H1 (cell line): ENCODE results near the gene RPL32. TPM values are rescaled to one million over a fixed set of nuclear protein-coding genes. Genes with fewer than 3 reads are reported as not detected.

Source experiments
- CTCF ChIA-PET: fragments of 300-600 bp; sonication (Branson Sonifier 250); formaldehyde crosslinking; loops from one replicate; lab custom pipeline; 2021; ENCODE audit not compliant: partially characterized antibody; lab: Charles Lee
- POLR2A ChIA-PET: fragments of 300-600 bp; sonication (Branson Sonifier 250); formaldehyde crosslinking; loops from one replicate; lab custom pipeline; 2021; ENCODE audit warnings: inconsistent platforms; ENCODE audit not compliant: partially characterized antibody; lab: Charles Lee
- DNase-seq, 2 experiments: peaks; one replicate each; pipeline versions ENCODE4 v3.0.0 to v3.0.0-alpha.2; 2010 to 2022; ENCODE audit warnings: low spot score in 2 of 2, low read depth in 1 of 2, mixed read lengths in 1 of 2
- FAIRE-seq: peaks from 2 replicates; lab custom pipeline; 2011; peaks lifted over from hg19 to GRCh38; lab: Jason Lieb, UNC
- H2AFZ ChIP-seq: 2 replicates; pipeline ENCODE4 v1.8.1; 2012; ENCODE audit warnings: low read length, inconsistent platforms
- H2AK5ac ChIP-seq: 2 replicates; pipeline ENCODE4 v1.6.1; 2013; ENCODE audit warnings: low read depth, low read length
- H2BK120ac ChIP-seq: replicated peaks from 2 replicates; pipeline ENCODE3; 2013; ENCODE audit warnings: low read depth, low read length, inconsistent platforms
- H2BK12ac ChIP-seq: 2 replicates; pipeline ENCODE4 v1.6.1; 2013; ENCODE audit warnings: low read depth, low read length
- H2BK15ac ChIP-seq: 2 replicates; pipeline ENCODE4 v1.6.1; 2013; ENCODE audit warnings: low read length
- H2BK20ac ChIP-seq: 2 replicates; pipeline ENCODE4 v1.6.1; 2013; ENCODE audit warnings: low read length
- H2BK5ac ChIP-seq: 2 replicates; pipeline ENCODE4 v1.6.1; 2013; ENCODE audit warnings: low read depth, low read length
- H3K14ac ChIP-seq: 2 replicates; pipeline ENCODE4 v1.6.1; 2013; ENCODE audit warnings: inconsistent platforms; ENCODE audit not compliant: insufficient read length
- H3K18ac ChIP-seq: 2 replicates; pipeline ENCODE4 v1.6.1; 2013; ENCODE audit warnings: low read length; ENCODE audit errors: extremely low read depth
- H3K23ac ChIP-seq: 2 replicates; pipeline ENCODE4 v1.6.1; 2013; ENCODE audit warnings: inconsistent platforms; ENCODE audit not compliant: insufficient read length
- H3K23me2 ChIP-seq: 2 replicates; pipeline ENCODE4 v1.6.1; 2013; ENCODE audit warnings: low read depth, low read length
- H3K27ac ChIP-seq: 2 replicates; pipeline ENCODE4 v1.6.1; 2011; ENCODE audit warnings: low read depth, low read length, inconsistent platforms
- H3K27me3 ChIP-seq, 4 experiments: replicated peaks in 1 of 4; 1 replicate in 1 of 4; 2 replicates in 3 of 4; pipeline versions ENCODE4 v1.6.1 to v1.8.1; 2011 to 2013; ENCODE audit warnings: low read length in 3 of 4, mild to moderate bottlenecking in 3 of 4, inconsistent platforms in 2 of 4, mixed read lengths in 2 of 4, moderate library complexity in 1 of 4; ENCODE audit not compliant: control insufficient read depth in 3 of 4, insufficient read depth in 3 of 4; ENCODE audit errors: extremely low read depth in 1 of 4
- H3K36me3 ChIP-seq, 4 experiments: 2 replicates each; pipeline versions ENCODE4 v1.6.1 to v1.8.1; 2011 to 2013; ENCODE audit warnings: mild to moderate bottlenecking in 4 of 4, low read length in 3 of 4, moderate library complexity in 2 of 4, control low read depth in 1 of 4, inconsistent platforms in 1 of 4; ENCODE audit not compliant: insufficient read depth in 4 of 4, control insufficient read depth in 2 of 4
- H3K4ac ChIP-seq: replicated peaks from 2 replicates; pipeline ENCODE3; 2013; ENCODE audit warnings: low read length, low read depth, mixed read lengths, inconsistent platforms; ENCODE audit not compliant: insufficient read length
- H3K4me1 ChIP-seq, 4 experiments: replicated peaks in 1 of 4; 1 replicate in 1 of 4; 2 replicates in 3 of 4; pipeline versions ENCODE4 v1.6.1 to v1.8.1; 2011 to 2013; ENCODE audit warnings: low read length in 3 of 4, inconsistent platforms in 2 of 4, mixed read lengths in 1 of 4; ENCODE audit not compliant: insufficient read depth in 4 of 4, control insufficient read depth in 3 of 4
- H3K4me2 ChIP-seq, 2 experiments: 2 replicates each; pipeline versions ENCODE4 v1.6.1 to v1.8.1; 2011 to 2013; ENCODE audit warnings: low read depth in 2 of 2, low read length in 2 of 2, control low read depth in 1 of 2, inconsistent platforms in 1 of 2, mild to moderate bottlenecking in 1 of 2; ENCODE audit not compliant: insufficient read depth in 1 of 2
- H3K4me3 ChIP-seq, 4 experiments: fragments of 200-600, 300-600 bp in 1 of 4; sonication (generic), shearing (Covaris generic), sonication (Bioruptor Twin) in 1 of 4; 2 replicates each; pipeline versions ENCODE4 v1.5.1 to v1.8.1; 2011 to 2016; ENCODE audit warnings: low read length in 4 of 4, low read depth in 3 of 4, control low read depth in 2 of 4, inconsistent platforms in 2 of 4, mild to moderate bottlenecking in 2 of 4, mixed read lengths in 1 of 4, moderate library complexity in 1 of 4; ENCODE audit not compliant: insufficient read depth in 2 of 4; ENCODE audit errors: extremely low read depth in 1 of 4
- H3K56ac ChIP-seq: replicated peaks from 2 replicates; pipeline ENCODE3; 2013; ENCODE audit warnings: low read depth, mild to moderate bottlenecking, mixed read lengths, low read length, inconsistent platforms; ENCODE audit not compliant: insufficient read length
- H3K79me1 ChIP-seq: 2 replicates; pipeline ENCODE4 v1.6.1; 2013; ENCODE audit warnings: low read depth, low read length, control low read depth
- H3K79me2 ChIP-seq, 2 experiments: 2 replicates each; pipeline versions ENCODE4 v1.6.1 to v1.8.1; 2012 to 2013; ENCODE audit warnings: low read length in 2 of 2, mild to moderate bottlenecking in 2 of 2, inconsistent platforms in 1 of 2; ENCODE audit not compliant: insufficient read depth in 2 of 2, control insufficient read depth in 1 of 2
- H3K9ac ChIP-seq, 4 experiments: replicated peaks in 1 of 4; 1 replicate in 1 of 4; 2 replicates in 3 of 4; pipeline versions ENCODE4 v1.6.1 to v1.8.1; 2011 to 2013; ENCODE audit warnings: low read depth in 3 of 4, low read length in 3 of 4, control low read depth in 2 of 4, mild to moderate bottlenecking in 2 of 4, moderate library complexity in 2 of 4, inconsistent platforms in 1 of 4; ENCODE audit errors: extremely low read depth in 1 of 4
- H3K9me3 ChIP-seq, 2 experiments: 2 replicates each; pipeline versions ENCODE4 v1.6.1 to v1.8.1; 2012 to 2013; ENCODE audit warnings: mild to moderate bottlenecking in 2 of 2, moderate library complexity in 2 of 2, control low read depth in 1 of 2, inconsistent platforms in 1 of 2, low read depth in 1 of 2, low read length in 1 of 2, mixed read lengths in 1 of 2; ENCODE audit not compliant: insufficient read depth in 2 of 2
- H4K20me1 ChIP-seq, 2 experiments: replicated peaks in 1 of 2; 2 replicates each; pipeline versions ENCODE3 to v1.8.1; 2011 to 2013; ENCODE audit warnings: inconsistent platforms in 2 of 2, low read length in 2 of 2, mild to moderate bottlenecking in 1 of 2; ENCODE audit not compliant: insufficient read depth in 2 of 2, control insufficient read depth in 1 of 2
- H4K5ac ChIP-seq: 2 replicates; pipeline ENCODE4 v1.6.1; 2013; ENCODE audit warnings: low read length, low read depth, mixed read lengths, inconsistent platforms; ENCODE audit not compliant: insufficient read length
- H4K8ac ChIP-seq: 2 replicates; pipeline ENCODE4 v1.8.0; 2013; ENCODE audit warnings: mild to moderate bottlenecking, moderate library complexity, low read length, inconsistent platforms; ENCODE audit not compliant: insufficient read depth; ENCODE audit errors: extremely low read depth
- H4K91ac ChIP-seq: replicated peaks from 2 replicates; pipeline ENCODE3; 2013; ENCODE audit warnings: low read length, mixed read lengths, inconsistent platforms; ENCODE audit not compliant: insufficient read length
- CTCF ChIP-seq, 3 experiments: IDR thresholded peaks; 1 replicate in 2 of 3; 2 replicates in 1 of 3; pipeline versions ENCODE4 v1.5.1 to v1.6.1; 2011; ENCODE audit warnings: low read length in 3 of 3, mild to moderate bottlenecking in 3 of 3, inconsistent platforms in 2 of 3, low read depth in 1 of 3, moderate library complexity in 1 of 3; ENCODE audit not compliant: insufficient read depth in 1 of 3; ENCODE audit errors: control extremely low read depth in 1 of 3
- KDM5A ChIP-seq: fragments of 200-600 bp; IDR thresholded peaks from 2 replicates; pipeline ENCODE4 v1.7.1; 2012; ENCODE audit warnings: mild to moderate bottlenecking, low read length, inconsistent platforms, mixed read lengths
- RAD21 ChIP-seq, 2 experiments: IDR thresholded peaks in 1 of 2; conservative IDR thresholded peaks in 1 of 2; 2 replicates each; pipeline ENCODE4 v1.6.1; 2011; ENCODE audit warnings: low read depth in 2 of 2, low read length in 2 of 2, improper control_type of control experiment in 1 of 2, inconsistent platforms in 1 of 2, mild to moderate bottlenecking in 1 of 2, moderate library complexity in 1 of 2
- SP1 ChIP-seq: IDR thresholded peaks from 2 replicates; pipeline ENCODE4 v1.6.1; 2011; ENCODE audit warnings: low read depth, low read length
- WGBS, 2 experiments: shearing (Covaris generic) in 1 of 2; methylation state at CpG; one replicate each; pipeline versions ENCODE4 v1.1.6 to v1.1.7; 2013 to 2015; ENCODE audit warnings: low lambda C conversion rate in 2 of 2, mixed read lengths in 2 of 2, inconsistent platforms in 1 of 2, low coverage in 1 of 2, missing lambda C conversion rate in 1 of 2; ENCODE audit not compliant: insufficient replicate concordance in 2 of 2, insufficient coverage in 1 of 2, insufficient read length in 1 of 2; ENCODE audit errors: extremely low coverage in 1 of 2, missing lambda C conversion rate in 1 of 2; 5-methylcytosine and 5-hydroxymethylcytosine counted together
- polyA plus RNA-seq, 7 experiments: library from polyadenylated mRNA; depleted of rRNA in 3 of 7; stranded (reverse) in 5 of 7; unstranded in 2 of 7; fragments of >200 nt in 5 of 7; fragments of 200-250 nt in 2 of 7; gene quantifications; 1 replicate in 5 of 7; 2 replicates in 1 of 7; 4 replicates in 1 of 7; pipeline versions ENCODE4 v1.2.1 to v1.2.3, GENCODE V29; 2011 to 2013; ENCODE audit warnings: missing spikeins in 2 of 7, mixed read lengths in 2 of 7
- total RNA-seq: library from RNA; stranded (reverse); fragmentation: NEBNext Ultra II Directional; extraction: Animal tissue kit (Norgen Biotek cat#: 25700); gene quantifications from 2 replicates; pipeline ENCODE4 v1.2.1, GENCODE V29; 2021

The RPL32 gene
- total and polyA plus RNA-seq, 2 of the 8 experiments (the other 6 are each of a cell fraction or from before 2014, with no cell fraction given): 1,443 to 2,043 TPM

GRCh38 chr3:12815719-12816118 lies 25.6 kb downstream of the RPL32 start:
- no peak overlapping the region for H2BK120ac ChIP-seq
- no peak overlapping the region for H3K4ac ChIP-seq
- POLR2A ChIA-PET: interaction anchor here (1.5 to 28.5 kb wide), 2 partner anchors 19 to 88 kb away, joined by 5 to 661 read pairs; partner anchors contain the start of gene RPL32
- H3K14ac ChIP-seq: no peak overlapping the region
- no peak overlapping the region for H4K5ac ChIP-seq
- H3K56ac ChIP-seq: no peak overlapping the region
- H4K8ac ChIP-seq: no peak overlapping the region
- H2AK5ac ChIP-seq: no peak overlapping the region
- no peaks in the 10 kb centered on the region for H3K23me2 ChIP-seq
- H3K79me1 ChIP-seq: no peaks in the 10 kb centered on the region
- H4K91ac ChIP-seq: no peak overlapping the region
- H2BK20ac ChIP-seq: no peak overlapping the region
- no peak overlapping the region for H3K9ac ChIP-seq
- no peak overlapping the region for H3K23ac ChIP-seq
- H3K4me3 ChIP-seq: no peak overlapping the region
- H2BK15ac ChIP-seq: no peak overlapping the region
- H3K9me3 ChIP-seq: no peaks in the 10 kb centered on the region
- no peak overlapping the region for H3K18ac ChIP-seq
- H2BK5ac ChIP-seq: no peak overlapping the region
- H4K20me1 ChIP-seq: peaks cover 2 to 3% of the 10 kb centered on the region in 2 experiments
- 87% methylated on average over 7 of the region's 9 CpGs; no CpG with 5 or more reads in 1 of the 2 experiments for WGBS, 2 experiments
- no peak for TF ChIP-seq KDM5A
- no peak for TF ChIP-seq SP1
- peak; percentile 27 to 39; a peak in 3 of 4 replicates for TF ChIP-seq RAD21 (IDR thresholded peaks at IDR 0.05 in 1 of 2, conservative IDR thresholded peaks at IDR 0.05 in 1 of 2; ENCODE audit: low read depth in 2 of 2, low read length in 2 of 2)
- TF ChIP-seq CTCF (IDR thresholded peaks at IDR 0.05; ENCODE audit: control extremely low read depth in 1 of 3, insufficient read depth in 1 of 3, low read depth in 1 of 3, low read length in 3 of 3): peak in 2 of 3 experiments; percentile 40 to 60; a peak in 2 of 4 replicates
- H2AFZ ChIP-seq: no peak overlapping the region
- peaks cover 4 to 16% (median 9%) of the 10 kb centered on the region in 4 experiments; a peak in 5 of 8 replicates for H3K36me3 ChIP-seq
- H3K4me2 ChIP-seq: no peak overlapping the region
- peaks cover 0 to 4% (median 1%) of the 10 kb centered on the region in 4 experiments; a peak in 4 of 7 replicates for H3K4me1 ChIP-seq
- no peak overlapping the region for H2BK12ac ChIP-seq
- CTCF ChIA-PET: interaction anchor here (0.5 to 10.2 kb wide), 12 partner anchors 10 to 111 kb away, joined by 3 to 83 read pairs (median 4); no protein-coding TSS in a partner anchor
- no peak overlapping the region for H3K27ac ChIP-seq
- H3K79me2 ChIP-seq: no peaks in the 10 kb centered on the region
- no peak for FAIRE-seq
- no peak for DNase-seq
- H3K27me3 ChIP-seq: no peaks in the 10 kb centered on the region
